HG03108 (cell line): Measurements from ENCODE around the gene APCDD1L.
"Not testable (repeated sequence)": the region's sequence is repeated elsewhere in the genome, so short reads cannot be mapped to it uniquely, and the experiment has no call there.

Source experiments
- ATAC-seq: cut with Tn5 transposase; IDR thresholded peaks from one replicate; pipeline ENCODE4 v1.9.1; 2021; ENCODE audit warnings: moderate library complexity; ENCODE audit not compliant: unreplicated experiment

APCDD1L gene

GRCh38 chr20:58418949-58419748 is 96.0 kb downstream of the APCDD1L start:
- ATAC-seq: no peak

GRCh38 chr20:58417438-58417837 is 97.8 kb downstream of the APCDD1L start:
- ATAC-seq: no peak

GRCh38 chr20:58416835-58417234 is 98.4 kb downstream of the APCDD1L start:
- no peak for ATAC-seq

GRCh38 chr20:58416057-58416456 is 99.1 kb downstream of the APCDD1L start:
- ATAC-seq: no peak

GRCh38 chr20:58414786-58415185 is 100.4 kb downstream of the APCDD1L start:
- ATAC-seq: not testable (repeated sequence)

- not testable (repeated sequence) for ATAC-seq
These were observed 101.0 kb downstream of the APCDD1L start for GRCh38 chr20:58414216-58414615.
